Inferior parietal cortex (tissue), 1 donor: ENCODE data around the gene UBE2J2.

Source experiments
- DNase-seq: peaks from one replicate; pipeline ENCODE4 v3.0.0-alpha.2; 2016; ENCODE audit errors: extremely low spot score

Gene UBE2J2

DNA sequence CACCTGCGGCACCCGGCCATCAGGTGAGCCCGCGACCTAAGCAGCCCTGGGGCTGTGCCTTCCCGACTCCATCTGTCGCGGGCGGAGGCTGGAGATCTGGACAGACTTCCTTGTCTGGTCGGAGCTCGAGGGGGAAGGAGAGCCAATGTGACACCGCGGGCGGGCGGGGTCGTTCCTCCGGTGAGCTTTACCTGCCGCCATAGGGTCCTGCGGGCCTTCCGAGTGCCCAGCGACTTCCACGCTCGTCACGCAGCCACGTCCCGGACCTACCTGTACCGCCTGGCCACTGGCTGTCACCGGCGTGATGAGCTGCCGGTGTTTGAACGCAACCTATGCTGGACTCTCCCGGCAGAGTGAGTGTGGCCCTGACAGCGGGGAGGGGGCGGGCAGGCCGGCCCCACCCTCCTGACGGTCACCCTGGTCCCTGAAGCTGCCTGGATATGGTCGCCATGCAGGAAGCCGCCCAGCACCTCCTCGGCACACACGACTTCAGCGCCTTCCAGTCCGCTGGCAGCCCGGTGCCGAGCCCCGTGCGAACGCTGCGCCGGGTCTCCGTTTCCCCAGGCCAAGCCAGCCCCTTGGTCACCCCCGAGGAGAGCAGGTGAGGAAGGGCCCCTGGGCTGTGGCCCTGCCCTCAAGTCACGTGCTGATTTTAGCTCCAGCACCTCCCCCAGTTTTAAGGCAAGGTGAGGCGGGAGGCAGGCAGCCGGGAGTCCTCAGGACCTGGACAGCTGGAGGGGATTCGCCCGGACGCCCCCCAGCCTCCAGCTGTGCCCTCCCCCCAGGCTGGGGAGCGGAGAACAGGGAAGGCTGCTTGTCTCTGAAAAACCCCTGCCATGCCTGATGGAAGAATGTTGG, 35.8 kb upstream of the UBE2J2 start:
- DNase-seq: no peak

DNA sequence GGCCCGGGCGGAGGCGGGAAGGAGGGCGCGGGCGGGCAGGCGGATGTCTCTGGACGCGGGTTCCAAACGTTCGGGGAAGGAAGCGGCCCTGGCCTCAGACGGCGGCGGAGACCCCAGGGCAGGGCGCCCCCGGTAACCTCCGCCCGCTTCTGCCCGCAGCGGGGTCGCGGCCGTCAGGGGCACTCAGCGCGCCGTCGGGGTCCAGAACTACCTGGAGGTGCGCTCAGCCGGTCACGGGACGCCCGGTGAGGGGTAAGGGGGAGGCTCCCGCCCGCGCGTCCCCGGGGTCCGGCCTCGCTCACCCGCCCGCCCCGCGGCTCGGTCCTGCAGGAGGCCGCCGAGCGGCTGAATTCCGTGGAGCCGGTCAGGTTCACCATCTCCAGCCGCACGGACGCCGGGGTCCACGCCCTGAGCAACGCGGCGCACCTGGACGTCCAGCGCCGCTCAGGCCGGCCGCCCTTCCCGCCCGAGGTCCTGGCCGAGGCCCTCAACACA, 35.1 kb upstream of the UBE2J2 start:
- DNase-seq: no peak

DNA sequence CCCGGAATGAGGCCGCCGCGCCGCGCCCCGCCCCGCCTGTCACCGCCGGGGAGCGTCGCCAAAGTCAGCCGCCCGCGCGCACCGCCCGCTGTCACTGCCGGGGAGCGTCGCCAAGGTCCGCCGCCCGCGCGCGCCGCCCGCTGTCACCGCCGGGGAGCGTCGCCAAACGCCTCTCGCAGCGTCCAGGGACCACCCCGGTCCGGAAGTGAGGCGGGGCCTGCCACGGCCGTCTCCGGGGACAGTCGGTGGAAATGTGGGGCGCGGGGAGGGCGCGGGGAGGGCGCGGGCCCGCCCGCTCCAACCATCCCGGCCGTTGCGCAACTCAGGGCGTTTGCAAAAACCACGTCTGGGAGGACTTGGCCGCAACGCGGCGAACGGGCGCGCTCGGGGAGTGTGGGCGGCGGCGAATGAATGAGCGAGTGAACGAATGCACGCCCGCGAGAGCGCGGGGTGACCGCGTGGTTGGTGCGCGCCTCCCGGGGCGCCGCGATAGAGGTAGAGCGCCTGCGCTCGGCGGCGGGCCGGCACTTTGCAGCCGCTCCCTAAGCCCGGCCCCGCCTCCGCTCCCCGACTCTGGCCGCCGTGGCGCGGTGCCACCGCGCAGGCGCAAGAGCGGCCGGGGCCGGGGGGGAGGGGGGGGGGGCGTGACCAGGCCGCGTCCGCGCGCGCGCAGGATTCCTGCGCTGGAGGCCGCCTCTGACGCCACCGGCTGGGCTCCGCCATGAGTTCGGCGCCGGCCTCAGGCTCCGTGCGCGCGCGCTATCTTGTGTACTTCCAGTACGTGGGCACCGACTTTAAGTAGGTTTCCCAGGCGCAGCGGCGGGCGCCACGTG, 34.5 kb upstream of the UBE2J2 start, which contains the start of the genes ACAP3 and PUSL1:
ACAP3 (minus strand) TSS at position 8 of the 833 bp plus-strand sequence. CDS start 115 bp downstream, outside the sequence.
PUSL1 (plus strand) TSS at position 675 of the 833 bp plus-strand sequence; CDS start at position 722, 47 bp downstream.
- DNase-seq: peak; percentile 88

DNA sequence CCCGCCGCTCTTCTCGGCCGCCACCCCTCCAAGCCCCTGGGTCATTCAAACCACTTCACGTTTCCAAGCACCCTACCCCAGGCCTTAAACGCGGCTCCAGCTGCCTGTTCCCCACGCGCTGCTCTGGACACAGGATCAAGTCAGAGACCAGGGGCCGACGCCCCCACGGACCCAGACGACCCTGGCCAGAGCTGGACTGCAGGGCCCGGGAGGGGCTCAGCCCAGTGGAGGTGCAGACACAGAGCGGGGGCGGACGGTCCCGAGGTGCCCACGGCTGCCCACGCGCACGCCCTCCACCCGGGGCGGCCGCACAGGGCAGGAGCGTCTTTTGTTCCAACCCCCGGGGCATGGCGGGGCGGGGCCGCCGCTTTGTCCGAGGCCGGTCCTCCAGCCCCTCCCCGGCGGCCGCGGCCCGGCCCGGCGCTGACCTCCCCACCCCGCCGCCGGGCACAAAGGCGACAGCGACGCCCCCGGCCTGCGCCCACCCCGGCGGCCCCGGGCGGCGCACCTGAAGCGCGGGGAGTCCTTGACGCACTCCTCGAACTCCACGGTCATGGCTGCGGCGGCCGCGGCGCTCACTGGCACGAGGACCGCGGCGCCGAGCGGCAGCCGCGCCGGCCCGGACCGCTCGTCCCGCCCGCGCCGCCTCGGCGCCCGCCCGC, 33.7 kb upstream of the UBE2J2 start:
- DNase-seq: no peak

DNA sequence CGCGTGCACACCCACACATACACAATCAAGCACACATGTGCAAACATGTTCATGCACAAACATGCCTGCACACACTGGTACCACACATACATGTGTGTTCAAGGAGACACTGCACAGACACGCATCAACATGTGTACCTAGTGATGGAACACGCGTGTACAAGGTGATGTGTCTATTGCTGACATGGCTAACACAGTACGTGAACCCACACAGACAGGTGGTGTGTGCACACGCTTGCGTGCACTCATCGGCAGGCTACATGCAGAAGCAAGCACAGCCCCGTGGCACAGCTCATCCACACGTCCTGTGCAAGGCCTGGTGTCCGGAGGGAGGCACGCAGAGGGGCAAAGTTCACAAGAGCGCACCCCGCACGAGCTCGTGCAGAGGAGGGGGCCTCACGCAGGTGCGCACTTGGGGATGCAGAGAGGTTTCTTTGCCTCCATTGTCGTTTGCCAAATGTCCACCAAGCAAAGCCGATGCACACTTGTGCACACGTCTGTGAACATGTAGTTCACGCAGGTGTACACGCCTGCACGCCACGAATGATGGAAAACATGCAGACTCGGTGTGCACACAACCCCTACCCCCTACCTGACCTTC, 33.1 kb upstream of the UBE2J2 start:
- no peak for DNase-seq

DNA sequence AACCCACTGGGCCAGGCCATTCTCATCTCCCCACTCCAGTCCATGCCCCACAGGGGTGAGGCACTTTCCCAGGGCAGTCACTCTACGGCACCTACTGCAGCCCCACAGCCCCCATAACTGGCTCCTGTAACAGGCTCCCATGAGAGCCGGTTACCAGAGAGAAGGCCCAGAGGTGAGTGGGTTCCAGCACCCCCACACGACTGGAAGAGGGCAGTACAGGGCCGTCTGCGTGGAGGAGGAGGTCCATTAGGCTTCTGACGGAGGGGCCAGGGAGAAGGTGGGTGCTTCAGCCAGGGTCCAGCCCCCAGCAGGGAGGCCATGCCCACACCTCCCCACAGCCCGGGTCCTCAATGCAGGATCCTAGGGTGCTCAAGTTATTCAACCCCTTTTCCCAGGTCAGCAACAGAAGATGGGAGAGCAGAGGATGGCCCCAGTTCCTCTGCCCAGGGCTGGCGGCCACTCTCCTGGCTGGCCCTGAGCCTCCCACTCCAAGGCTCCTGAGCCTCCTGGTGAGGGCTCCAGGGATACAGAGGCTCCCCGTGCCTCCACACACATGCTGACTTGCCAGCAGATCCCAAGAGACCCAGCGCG, 32.5 kb upstream of the UBE2J2 start:
- DNase-seq: no peak

DNA sequence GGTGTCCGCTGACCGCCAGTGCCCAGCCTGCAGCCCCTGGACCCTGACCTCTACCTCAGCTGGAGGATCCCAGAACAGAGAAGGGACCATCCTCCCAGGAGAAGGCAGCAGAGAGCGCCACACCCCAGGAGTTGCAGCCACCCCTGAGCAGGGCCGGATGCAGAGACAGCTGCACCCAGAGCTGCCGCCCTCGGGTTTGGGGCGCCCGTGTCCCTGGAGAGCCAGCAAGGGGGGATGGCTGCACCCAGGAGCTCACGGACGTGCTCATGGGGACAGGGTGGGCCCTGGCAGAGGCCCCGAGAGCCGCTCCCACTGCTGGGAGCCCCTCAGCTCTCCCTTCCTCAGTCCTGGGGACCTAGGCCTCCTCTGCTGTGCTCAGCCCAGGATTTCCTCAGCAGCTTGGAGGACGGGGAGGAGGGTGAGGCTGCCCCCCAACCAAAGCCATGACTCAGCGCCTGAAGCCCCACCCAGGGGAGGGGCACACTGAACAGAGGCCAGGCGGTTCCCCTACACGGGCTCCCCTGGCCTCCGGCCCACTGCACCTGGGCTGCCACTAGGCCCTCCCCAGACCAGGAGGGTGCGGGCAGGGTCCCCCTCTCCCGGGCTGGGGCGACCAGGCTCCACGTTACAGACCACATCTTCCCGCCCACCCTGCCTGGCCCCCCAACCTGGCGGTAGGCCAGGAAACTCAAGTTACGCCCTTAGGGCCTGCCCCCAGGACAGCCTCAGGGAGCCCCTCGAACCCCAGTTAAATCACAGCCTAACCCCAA, 31.8 kb upstream of the UBE2J2 start:
- DNase-seq: peak; percentile 42

DNA sequence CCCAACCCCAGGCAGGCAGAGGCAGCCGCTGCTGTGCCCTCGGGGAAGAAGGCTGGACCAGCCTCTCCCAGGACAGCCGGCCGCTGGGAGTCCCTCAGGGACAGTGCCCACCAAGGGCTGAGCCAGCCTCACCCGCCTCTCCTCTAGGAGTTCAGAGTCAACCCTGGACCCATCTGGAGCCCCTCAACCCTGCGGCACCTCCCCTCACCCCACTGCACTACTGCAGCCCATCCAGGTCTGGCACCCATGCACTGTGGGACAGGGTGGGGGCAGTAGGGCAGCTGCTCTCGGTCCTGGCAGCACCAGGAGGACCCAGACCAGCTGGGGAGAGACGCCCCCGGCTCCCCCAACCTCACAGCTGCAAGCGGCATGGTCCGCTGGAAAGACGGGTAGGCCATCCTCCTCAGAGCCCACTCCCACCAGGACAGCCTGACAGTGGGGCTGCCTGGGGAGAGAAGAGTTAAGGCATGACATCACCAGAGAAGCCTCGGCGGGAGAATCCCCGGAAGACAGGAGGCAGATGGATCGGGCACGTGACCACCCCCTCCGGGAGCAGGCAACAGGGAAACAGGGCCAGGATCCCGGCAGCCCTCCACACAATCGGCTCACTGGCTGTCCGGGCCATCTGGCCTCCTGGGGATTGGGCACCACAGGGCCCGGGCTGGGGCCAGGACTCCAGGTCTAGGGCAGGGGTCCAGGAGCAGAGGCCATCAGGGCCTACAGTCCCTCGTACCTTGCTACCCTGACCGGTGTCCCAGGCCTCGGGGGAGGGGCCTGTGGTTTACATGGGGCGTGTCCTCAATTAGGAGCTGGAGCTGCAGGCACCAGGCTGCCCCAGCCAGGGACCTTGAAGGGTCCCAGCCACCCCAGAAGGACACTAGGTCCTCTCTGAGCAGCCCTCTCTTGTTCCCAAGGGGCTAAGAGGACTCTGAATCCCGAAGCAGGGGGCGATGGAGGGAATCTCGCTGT, 31.0 kb upstream of the UBE2J2 start:
- peak; percentile 87 for DNase-seq

DNA sequence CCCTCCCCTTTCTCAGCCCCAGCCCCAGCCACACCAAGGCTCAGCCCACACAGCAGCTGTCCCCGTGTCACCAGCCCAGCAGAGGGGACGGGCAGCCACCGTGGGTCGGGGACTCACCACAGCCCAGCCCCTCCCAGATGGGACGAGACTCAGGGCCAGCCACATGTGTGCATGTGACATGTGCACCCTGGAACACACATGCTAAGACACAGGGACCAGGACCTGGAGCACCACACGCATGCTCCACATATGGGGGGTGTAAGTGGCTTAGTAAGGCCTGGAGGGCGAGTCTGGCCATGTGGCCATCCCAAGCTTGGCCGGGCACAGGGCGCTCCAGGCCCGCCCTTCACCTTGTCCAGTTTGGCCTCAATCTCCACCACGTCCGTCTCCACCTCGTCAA, 30.1 kb upstream of the UBE2J2 start:
- no peak for DNase-seq

DNA sequence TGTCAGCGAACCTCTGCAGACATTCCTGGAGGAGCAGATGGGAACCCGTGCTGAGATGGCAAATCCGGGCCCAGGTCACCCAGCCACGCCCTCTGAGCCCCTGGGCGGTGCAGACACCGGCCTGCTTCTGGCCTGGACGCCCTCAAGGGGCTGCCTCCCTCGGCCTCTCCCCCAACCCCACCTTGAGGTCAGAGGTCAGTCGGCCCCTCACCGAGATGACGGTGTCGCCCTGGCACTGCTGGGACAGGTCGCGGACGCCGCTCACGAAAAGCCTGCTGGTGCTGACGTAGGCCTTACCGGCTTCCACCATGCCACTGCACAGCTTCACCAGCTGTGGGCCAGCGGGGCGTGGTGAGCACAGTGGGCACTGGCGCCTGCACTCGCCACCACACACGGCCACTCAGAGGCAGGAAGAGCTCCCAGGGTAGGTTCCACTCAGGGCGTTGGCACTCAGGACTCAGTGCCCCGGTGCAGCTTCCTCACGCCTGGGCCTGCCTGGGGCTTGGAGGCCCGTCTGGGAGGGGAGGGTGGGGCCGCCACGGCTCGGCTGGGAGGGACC, 29.4 kb upstream of the UBE2J2 start:
- no peak for DNase-seq

DNA sequence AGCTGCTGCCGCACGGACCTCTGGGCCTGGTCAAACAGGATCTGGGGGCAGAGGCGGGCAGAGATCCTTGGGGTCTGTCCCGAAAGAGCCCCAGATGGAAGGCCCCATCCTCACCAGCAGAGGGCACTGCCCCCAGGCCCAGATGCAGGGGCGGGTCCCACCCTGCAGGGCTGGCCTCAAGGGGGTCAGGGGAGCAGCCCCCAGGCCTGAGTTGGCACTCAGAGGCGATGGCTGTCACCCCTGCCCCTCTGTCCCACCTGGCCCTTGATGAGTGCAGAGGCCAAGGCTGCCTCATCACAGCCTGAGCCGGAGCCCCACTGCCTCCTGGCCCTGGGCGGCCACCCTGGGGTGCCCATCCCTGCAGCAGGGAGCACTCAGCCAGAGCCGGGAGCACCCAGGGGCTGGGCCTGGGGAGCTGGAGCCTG, 28.4 kb upstream of the UBE2J2 start:
- DNase-seq: no peak

DNA sequence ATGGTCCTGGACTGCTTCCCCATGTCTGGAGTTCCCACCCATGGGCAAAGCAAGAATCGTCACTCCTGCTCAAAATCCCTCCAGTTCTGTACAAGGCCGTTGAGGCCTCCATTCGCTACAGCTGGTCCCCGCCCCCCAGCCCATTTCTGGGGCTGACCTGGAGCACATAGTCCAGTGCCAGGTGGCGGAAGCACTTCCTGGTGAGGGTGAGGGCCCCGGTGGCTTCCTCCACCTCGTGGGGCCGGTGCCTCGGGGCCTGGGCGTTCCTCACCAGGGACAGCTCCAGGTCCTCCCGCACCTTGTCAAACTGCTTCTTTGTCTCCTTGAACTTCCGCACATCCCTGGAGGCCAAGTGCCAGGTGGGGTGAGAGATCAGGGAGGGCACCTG, 26.7 kb upstream of the UBE2J2 start:
- DNase-seq: no peak

DNA sequence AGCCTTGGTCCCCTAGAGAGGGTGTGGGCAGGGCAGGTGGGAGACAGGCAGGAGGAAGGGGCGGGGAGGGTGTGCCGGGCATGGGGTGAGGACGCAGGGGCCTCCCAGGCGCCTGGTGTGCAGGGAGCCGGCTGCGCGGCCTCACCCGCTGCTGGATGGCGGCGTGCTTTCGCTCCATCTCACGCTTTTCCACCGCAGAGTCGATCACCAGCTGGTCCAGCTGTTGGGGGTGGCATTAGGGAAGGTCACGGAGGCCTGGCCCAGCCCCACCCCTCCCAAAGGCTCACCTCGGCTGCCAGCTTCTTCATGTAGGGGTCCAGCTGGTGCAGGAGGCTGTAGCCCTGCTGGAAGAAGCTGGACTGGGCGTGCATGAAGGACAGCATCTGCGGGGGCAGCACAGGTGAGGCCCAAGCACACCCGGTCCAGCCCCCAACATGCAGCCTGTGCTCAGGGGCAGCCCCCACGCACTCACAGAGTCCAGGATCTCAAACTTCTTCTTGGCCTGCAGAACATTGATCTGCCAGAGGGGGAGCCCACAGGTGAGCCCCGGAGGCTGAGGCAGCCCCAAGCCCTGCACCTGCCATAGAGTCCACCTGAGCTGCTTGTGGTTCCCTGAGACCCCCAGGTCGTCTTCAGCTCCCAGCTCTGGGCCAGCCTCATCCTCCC, 26.2 kb upstream of the UBE2J2 start:
- no peak for DNase-seq

DNA sequence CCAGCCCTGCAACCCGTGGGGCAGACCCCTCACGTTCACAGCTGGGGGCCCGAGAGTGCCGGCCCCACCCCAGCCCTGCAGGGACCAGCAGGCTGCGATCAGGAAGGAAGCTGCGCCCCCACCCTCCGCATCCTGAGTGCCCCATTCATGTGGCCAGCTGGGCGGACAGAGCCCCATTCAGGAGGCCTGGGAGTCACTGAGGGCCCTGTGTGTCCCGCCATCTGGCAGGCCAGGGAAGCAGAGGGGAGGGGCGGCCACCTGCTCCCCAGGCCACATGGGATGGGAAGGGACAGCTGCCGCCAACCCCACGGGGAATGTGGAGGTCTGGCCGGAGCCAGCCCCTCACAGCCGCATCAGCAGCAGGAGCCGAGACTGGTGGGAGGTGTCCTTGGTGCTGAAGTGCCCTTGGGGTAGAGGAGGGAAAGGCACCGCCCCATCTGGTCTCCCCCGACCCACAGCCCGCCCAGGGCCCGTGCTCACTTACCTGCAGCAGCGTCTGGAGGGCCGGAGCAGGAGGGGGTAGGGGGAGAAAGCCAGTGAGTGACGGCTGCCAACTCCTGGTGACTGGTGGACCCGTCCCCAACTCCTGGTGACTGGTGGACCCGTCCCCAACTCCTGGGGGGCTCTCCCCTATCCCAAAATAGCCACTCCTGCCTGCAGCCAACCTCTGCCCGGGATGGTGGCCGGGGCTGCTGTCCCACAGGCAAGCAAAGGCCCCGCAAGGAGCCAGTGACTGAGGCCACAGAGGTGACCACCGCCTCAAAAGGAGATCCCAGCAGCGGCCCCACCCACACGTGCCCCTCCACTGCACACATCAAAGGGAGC, 25.4 kb upstream of the UBE2J2 start:
- DNase-seq: peak; percentile 82

DNA sequence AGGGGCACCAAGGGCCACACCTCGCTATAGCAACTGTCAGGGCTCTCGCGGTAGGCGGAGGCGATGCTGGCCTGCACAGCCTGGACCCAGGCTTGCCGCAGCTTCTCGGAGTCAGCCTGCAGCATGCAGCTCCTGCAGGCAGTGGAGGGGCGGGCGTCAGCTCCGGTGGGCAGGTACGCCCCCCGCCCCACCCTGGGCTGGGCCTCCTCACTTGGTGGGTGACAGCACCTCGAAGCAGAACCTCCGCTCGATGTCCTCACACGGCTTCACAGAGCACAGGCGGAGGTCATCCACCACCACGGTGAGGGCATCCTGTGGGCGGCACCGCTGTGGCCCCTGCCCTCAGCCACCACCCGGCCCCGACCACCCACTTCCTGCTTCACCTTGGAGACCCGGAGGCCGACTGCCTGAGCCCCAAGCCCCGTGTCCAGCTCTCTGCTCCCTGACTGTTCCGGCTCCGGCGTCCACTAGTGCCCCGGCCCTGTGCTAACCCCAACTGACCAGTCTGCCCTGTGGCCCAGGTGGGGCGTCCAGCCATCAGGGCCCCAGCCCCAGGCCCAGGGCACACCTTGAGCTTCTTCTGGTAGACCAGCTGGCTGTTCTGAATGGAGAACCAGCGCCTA, 24.3 kb upstream of the UBE2J2 start:
- DNase-seq: no peak

DNA sequence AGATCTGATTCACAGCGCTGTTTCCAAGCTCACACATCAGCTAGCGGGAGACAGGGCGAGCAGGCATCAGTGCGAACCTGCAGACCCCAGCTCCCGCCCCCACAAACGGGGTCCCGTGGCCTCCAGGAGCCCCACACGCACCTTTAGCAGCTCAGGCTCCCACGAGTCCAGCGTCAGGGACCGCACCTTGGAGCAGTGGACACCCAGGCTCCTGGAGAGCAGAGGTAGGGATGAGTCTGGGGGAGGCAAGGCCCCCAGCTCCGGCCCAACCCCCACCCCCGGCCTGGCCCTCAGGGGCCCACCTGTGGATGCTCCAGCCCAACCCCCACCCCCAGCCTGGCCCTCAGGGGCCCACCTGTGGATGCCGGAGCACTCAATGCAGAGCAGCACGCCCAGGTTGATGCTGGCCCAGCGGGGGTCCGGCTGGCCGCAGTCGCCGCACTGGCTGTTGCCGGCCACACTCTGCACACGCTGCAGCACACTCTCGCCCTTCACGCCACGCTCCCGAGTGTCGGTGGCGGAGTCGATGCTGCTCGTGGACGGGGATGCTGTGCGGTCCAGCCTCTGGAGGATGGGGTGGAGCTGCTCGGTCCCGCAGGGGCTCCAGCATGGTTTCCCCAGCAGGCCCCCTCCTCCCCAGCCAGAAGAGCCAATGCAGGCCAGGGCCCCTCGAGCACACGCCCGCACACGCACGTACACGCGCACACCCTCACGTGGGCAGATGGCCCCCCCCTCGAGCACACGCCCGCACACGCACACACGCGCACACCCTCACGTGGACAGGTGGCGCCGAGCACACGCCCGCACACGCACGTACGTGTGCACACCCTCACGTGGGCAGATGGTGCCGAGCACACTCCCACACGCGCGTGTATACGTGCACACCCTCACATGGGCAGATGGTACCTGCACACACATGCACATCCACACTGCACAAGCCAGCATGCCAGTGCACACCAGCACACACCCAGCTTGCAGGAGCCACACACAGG, 22.7 kb upstream of the UBE2J2 start:
- DNase-seq: no peak
